Measurements from ENCODE around the gene ATXN7L3. TPM values are rescaled to one million over a fixed set of nuclear protein-coding genes. Genes with fewer than 3 reads are reported as not detected.
"Not testable (repeated sequence)": the region's sequence is repeated elsewhere in the genome, so short reads cannot be mapped to it uniquely, and the experiment has no call there.

Gene ATXN7L3
- total RNA-seq, 1 experiment from 2014 or later = 28.8 TPM

GRCh38 chr17:44149066-44149465 lies 50.6 kb downstream of the ATXN7L3 start:
- in situ Hi-C loops (cut with HindIII; ENCODE audit: low pct_unique_long_range_greater_than_20kb, low sequenced_read_pairs); DNase-seq (ENCODE audit: low read depth): not testable (repeated sequence)

GRCh38 chr17:44147812-44148211 lies 51.9 kb downstream of the ATXN7L3 start:
- DNase-seq (ENCODE audit: low read depth) = no peak
- in situ Hi-C loops (cut with HindIII; ENCODE audit: low pct_unique_long_range_greater_than_20kb, low sequenced_read_pairs) = no loop called here

GRCh38 chr17:44146375-44147346 lies 53.0 kb downstream of the ATXN7L3 start:
- in situ Hi-C loops (cut with HindIII; ENCODE audit: low pct_unique_long_range_greater_than_20kb, low sequenced_read_pairs) = no loop called here
- no peak for DNase-seq (ENCODE audit: low read depth)

- in situ Hi-C loops (cut with HindIII; ENCODE audit: low pct_unique_long_range_greater_than_20kb, low sequenced_read_pairs) = no loop called here
- peak; percentile 35 for DNase-seq (ENCODE audit: low read depth)
Observed at GRCh38 chr17:44144966-44145739, 54.5 kb downstream of the ATXN7L3 start.

GRCh38 chr17:44143921-44144320 lies 55.8 kb downstream of the ATXN7L3 start:
- DNase-seq (ENCODE audit: low read depth); in situ Hi-C loops (cut with HindIII; ENCODE audit: low pct_unique_long_range_greater_than_20kb, low sequenced_read_pairs): not testable (repeated sequence)

Other genes with a start within 250 kb of the ATXN7L3 start
- not detected in 2 replicates for gene PYY, start 245.9 kb downstream of the ATXN7L3 start, total RNA-seq (2014; rRNA removed; shearing (Covaris generic); ENCODE audit: low replicate concordance)
- gene NAGS, start 195.3 kb downstream of the ATXN7L3 start, total RNA-seq (2014; rRNA removed; shearing (Covaris generic); ENCODE audit: low replicate concordance) = 1.5 and 3.0 TPM in 2 replicates
- 98.2 and 101 TPM in 2 replicates for gene TMEM101, start 184.9 kb downstream of the ATXN7L3 start, total RNA-seq (2014; rRNA removed; shearing (Covaris generic); ENCODE audit: low replicate concordance)
- gene LSM12, start 133.2 kb downstream of the ATXN7L3 start, total RNA-seq (2014; rRNA removed; shearing (Covaris generic); ENCODE audit: low replicate concordance) = 77.9 and 126 TPM in 2 replicates
- 42.4 and 50.6 TPM in 2 replicates for gene G6PC3, start 129.1 kb downstream of the ATXN7L3 start, total RNA-seq (2014; rRNA removed; shearing (Covaris generic); ENCODE audit: low replicate concordance)
- 30.9 and 38.0 TPM in 2 replicates for gene HDAC5, start 76.2 kb downstream of the ATXN7L3 start, total RNA-seq (2014; rRNA removed; shearing (Covaris generic); ENCODE audit: low replicate concordance)
- gene HROB, start 58.0 kb downstream of the ATXN7L3 start, total RNA-seq (2014; rRNA removed; shearing (Covaris generic); ENCODE audit: low replicate concordance) = 3.0 and 5.7 TPM in 2 replicates
- gene ASB16, start 29.2 kb downstream of the ATXN7L3 start, total RNA-seq (2014; rRNA removed; shearing (Covaris generic); ENCODE audit: low replicate concordance) = not detected in 2 replicates
- 37.5 and 66.0 TPM in 2 replicates for gene TMUB2, start 12.9 kb downstream of the ATXN7L3 start, total RNA-seq (2014; rRNA removed; shearing (Covaris generic); ENCODE audit: low replicate concordance)
- 64.1 and 68.7 TPM in 2 replicates for gene UBTF, start 19.8 kb upstream of the ATXN7L3 start, total RNA-seq (2014; rRNA removed; shearing (Covaris generic); ENCODE audit: low replicate concordance)
- gene SLC4A1, start 68.3 kb upstream of the ATXN7L3 start, total RNA-seq (2014; rRNA removed; shearing (Covaris generic); ENCODE audit: low replicate concordance) = not detected in 2 replicates
- gene RUNDC3A, start 108.7 kb upstream of the ATXN7L3 start, total RNA-seq (2014; rRNA removed; shearing (Covaris generic); ENCODE audit: low replicate concordance) = 2.2 TPM in 1 of 2 replicates, not detected in the other
- gene SLC25A39, start 124.9 kb upstream of the ATXN7L3 start, total RNA-seq (2014; rRNA removed; shearing (Covaris generic); ENCODE audit: low replicate concordance) = 223 and 249 TPM in 2 replicates
- 454 and 543 TPM in 2 replicates for gene GRN, start 145.4 kb upstream of the ATXN7L3 start, total RNA-seq (2014; rRNA removed; shearing (Covaris generic); ENCODE audit: low replicate concordance)
- gene FAM171A2, start 164.0 kb upstream of the ATXN7L3 start, total RNA-seq (2014; rRNA removed; shearing (Covaris generic); ENCODE audit: low replicate concordance) = 8.3 and 14.4 TPM in 2 replicates
- 0.26 and 3.3 TPM in 2 replicates for gene ITGA2B, start 189.8 kb upstream of the ATXN7L3 start, total RNA-seq (2014; rRNA removed; shearing (Covaris generic); ENCODE audit: low replicate concordance)